H1 (cell line): ENCODE data around the gene NEDD4.

Experiments used
- CHD2 ChIP-seq: IDR thresholded peaks from 2 replicates; pipeline ENCODE4 v1.6.1; 2012; ENCODE audit warnings: low read length, improper control_type of control experiment
- FOSL1 ChIP-seq: IDR thresholded peaks from 2 replicates; pipeline ENCODE4 v1.6.1; 2011; ENCODE audit warnings: mild to moderate bottlenecking, low read depth, low read length, moderate library complexity; ENCODE audit not compliant: insufficient read depth
- SP1 ChIP-seq: IDR thresholded peaks from 2 replicates; pipeline ENCODE4 v1.6.1; 2011; ENCODE audit warnings: low read depth, low read length
- TF ChIP-seq, protein P1 (sequence below), 3 experiments: IDR thresholded peaks; 1 replicate in 2 of 3; 2 replicates in 1 of 3; pipeline versions ENCODE4 v1.5.1 to v1.6.1; 2011; ENCODE audit warnings: low read length in 3 of 3, mild to moderate bottlenecking in 3 of 3, inconsistent platforms in 2 of 3, low read depth in 1 of 3, moderate library complexity in 1 of 3; ENCODE audit not compliant: insufficient read depth in 1 of 3; ENCODE audit errors: control extremely low read depth in 1 of 3
- TF ChIP-seq, protein P2 (sequence below): IDR thresholded peaks from 2 replicates; pipeline ENCODE4 v1.6.1; 2012; ENCODE audit warnings: inconsistent platforms

DNA sequence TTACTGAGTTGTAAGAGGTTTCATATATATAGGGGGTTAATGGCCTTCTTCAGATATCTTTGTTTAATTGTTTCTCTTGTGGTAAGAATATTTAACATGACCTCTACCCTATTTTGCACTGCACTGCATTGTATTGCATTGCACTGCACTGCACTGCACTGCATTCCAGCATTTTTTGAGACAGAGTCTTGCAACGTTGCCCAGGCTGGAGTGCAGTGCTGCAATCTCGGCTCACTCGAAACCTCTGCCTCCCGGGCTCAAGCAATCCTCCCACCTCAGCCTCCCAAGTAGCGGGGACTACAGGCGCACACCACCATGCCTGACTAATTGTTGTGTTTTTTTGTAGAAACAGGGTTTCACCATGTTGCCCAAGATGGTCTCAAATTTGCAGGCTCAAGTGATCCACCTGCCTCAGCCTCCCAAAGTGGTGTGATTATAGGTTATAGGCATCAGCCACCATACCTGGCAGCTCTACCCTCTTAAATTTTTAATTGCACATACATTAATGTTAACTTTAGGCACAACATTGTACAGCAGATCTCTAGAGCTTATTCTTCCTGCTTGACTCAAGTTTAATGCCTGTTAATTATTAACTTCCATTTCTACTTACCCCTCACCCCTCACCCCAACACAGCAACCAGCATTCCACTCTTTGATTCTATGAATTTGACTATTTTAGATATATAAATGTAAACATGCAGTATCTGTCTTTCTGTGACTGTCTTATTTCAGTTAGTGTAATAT, 38.4 kb downstream of the NEDD4 start:
- TF ChIP-seq CHD2 (no peak), FOSL1 (no peak), SP1 (no peak)
- TF ChIP-seq, protein P1, sequence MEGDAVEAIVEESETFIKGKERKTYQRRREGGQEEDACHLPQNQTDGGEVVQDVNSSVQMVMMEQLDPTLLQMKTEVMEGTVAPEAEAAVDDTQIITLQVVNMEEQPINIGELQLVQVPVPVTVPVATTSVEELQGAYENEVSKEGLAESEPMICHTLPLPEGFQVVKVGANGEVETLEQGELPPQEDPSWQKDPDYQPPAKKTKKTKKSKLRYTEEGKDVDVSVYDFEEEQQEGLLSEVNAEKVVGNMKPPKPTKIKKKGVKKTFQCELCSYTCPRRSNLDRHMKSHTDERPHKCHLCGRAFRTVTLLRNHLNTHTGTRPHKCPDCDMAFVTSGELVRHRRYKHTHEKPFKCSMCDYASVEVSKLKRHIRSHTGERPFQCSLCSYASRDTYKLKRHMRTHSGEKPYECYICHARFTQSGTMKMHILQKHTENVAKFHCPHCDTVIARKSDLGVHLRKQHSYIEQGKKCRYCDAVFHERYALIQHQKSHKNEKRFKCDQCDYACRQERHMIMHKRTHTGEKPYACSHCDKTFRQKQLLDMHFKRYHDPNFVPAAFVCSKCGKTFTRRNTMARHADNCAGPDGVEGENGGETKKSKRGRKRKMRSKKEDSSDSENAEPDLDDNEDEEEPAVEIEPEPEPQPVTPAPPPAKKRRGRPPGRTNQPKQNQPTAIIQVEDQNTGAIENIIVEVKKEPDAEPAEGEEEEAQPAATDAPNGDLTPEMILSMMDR (IDR thresholded peaks at IDR 0.05; ENCODE audit: control extremely low read depth in 1 of 3, insufficient read depth in 1 of 3, low read depth in 1 of 3, low read length in 3 of 3), result no peak
- TF ChIP-seq, protein P2, sequence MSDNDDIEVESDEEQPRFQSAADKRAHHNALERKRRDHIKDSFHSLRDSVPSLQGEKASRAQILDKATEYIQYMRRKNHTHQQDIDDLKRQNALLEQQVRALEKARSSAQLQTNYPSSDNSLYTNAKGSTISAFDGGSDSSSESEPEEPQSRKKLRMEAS, result no peak
